Loucy (cell line): ENCODE results near the gene RAC2.

ENCODE experiments used
- CTCF ChIP-seq: fragments of 200-600 bp; sonication (generic); conservative IDR thresholded peaks from 2 replicates; pipeline ENCODE4 v1.5.1; 2014; ENCODE audit warnings: mild to moderate bottlenecking, antibody characterized with exemption, low read length
- EZH2phosphoT487 ChIP-seq: fragments of 200-600 bp; IDR thresholded peaks from 2 replicates; pipeline ENCODE4 v1.6.1; 2018; ENCODE audit warnings: antibody characterized with exemption, mild to moderate bottlenecking, moderate library complexity, borderline replicate concordance

DNA sequence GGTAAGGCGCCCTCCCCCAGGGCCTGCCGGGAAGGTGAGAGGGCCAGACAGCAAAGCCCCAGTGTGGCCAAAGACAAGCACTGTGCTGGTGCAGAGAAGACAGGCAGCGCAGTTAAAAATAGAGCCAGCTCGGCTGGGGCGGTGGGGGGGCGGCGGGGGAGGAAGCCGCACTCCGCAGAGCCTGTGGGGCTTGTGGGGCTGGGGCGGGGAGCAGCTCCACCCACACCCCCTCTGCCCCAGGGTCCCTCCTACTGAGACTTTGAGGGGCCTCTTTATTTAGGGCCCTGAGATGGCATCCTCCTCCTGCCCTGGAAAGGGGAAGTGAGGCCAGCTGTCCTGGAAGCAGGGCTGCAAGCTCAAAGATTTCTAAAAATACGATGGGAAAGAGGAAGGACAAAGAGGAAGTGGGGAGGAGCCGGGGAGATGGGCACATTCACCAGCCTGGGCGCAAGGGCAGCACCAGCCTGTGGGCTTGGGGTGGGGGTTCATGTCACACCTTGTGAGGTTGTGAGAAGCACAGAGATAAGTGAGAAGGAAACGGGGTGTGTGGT, 40.8 kb upstream of the RAC2 start:
- no peak for TF ChIP-seq CTCF
- TF ChIP-seq EZH2phosphoT487, result no peak
